HepG2 (cell line): ENCODE results near the gene CCL23. TPM values are rescaled to one million over a fixed set of nuclear protein-coding genes. Genes with fewer than 3 reads are reported as not detected.

Source experiments
- ARID4A ChIP-seq: sonication (generic); formaldehyde crosslinking; IDR thresholded peaks from 2 replicates; pipeline ENCODE4 v1.5.0; 2020; ENCODE audit warnings: mild to moderate bottlenecking, missing genetic modification reagents, borderline replicate concordance
- BATF2 ChIP-seq: sonication (generic); formaldehyde crosslinking; IDR thresholded peaks from 2 replicates; pipeline ENCODE4 v1.8.0; 2022; ENCODE audit warnings: mild to moderate bottlenecking, missing genetic modification reagents, moderate library complexity
- CTCF ChIP-seq: sonication (generic); formaldehyde crosslinking; IDR thresholded peaks from 2 replicates; pipeline ENCODE4 v1.5.0; 2020; ENCODE audit warnings: mild to moderate bottlenecking, missing genetic modification reagents, moderate library complexity
- GABPB1 ChIP-seq: IDR thresholded peaks from 2 replicates; pipeline ENCODE4 v1.6.1; 2016; ENCODE audit warnings: mild to moderate bottlenecking, missing genetic modification reagents, moderate library complexity, missing compliant biosample characterization
- PHB2 ChIP-seq: fragments of 450-650 bp; IDR thresholded peaks from 2 replicates; pipeline ENCODE4 v1.6.1; 2018; ENCODE audit not compliant: partially characterized antibody
- POGZ ChIP-seq: sonication (generic); formaldehyde crosslinking; IDR thresholded peaks from 2 replicates; pipeline ENCODE4 v1.4.0; 2020; ENCODE audit warnings: mild to moderate bottlenecking, missing genetic modification reagents
- SNAPC5 ChIP-seq: sonication (generic); formaldehyde crosslinking; IDR thresholded peaks from 2 replicates; pipeline ENCODE4 v1.8.1; 2023; ENCODE audit warnings: mild to moderate bottlenecking, missing genetic modification reagents, borderline replicate concordance
- SRSF9 ChIP-seq: fragments of 200-400 bp; formaldehyde crosslinking; IDR thresholded peaks from 2 replicates; pipeline ENCODE4 v1.6.1; 2018; ENCODE audit warnings: borderline replicate concordance, mild to moderate bottlenecking, low read depth, low read length; ENCODE audit not compliant: insufficient read depth, poor library complexity, severe bottlenecking
- STAT6 ChIP-seq: sonication (generic); formaldehyde crosslinking; IDR thresholded peaks from 2 replicates; pipeline ENCODE4 v1.4.0; 2020; ENCODE audit warnings: missing genetic modification reagents, mild to moderate bottlenecking, borderline replicate concordance
- YEATS4 ChIP-seq: sonication (generic); formaldehyde crosslinking; IDR thresholded peaks from 2 replicates; pipeline ENCODE4 v1.4.0; 2020; ENCODE audit warnings: missing genetic modification reagents, borderline replicate concordance
- ZNF562 ChIP-seq: sonication (generic); formaldehyde crosslinking; IDR thresholded peaks from 2 replicates; pipeline ENCODE4 v1.8.0; 2022; ENCODE audit warnings: missing genetic modification reagents, borderline replicate concordance
- ZNF607 ChIP-seq: sonication (generic); formaldehyde crosslinking; IDR thresholded peaks from 2 replicates; pipeline ENCODE4 v1.5.1; 2020; ENCODE audit warnings: missing genetic modification reagents, mild to moderate bottlenecking, borderline replicate concordance
- ZNF609 ChIP-seq: sonication (generic); formaldehyde crosslinking; IDR thresholded peaks from 2 replicates; pipeline ENCODE4 v1.4.0; 2020; ENCODE audit warnings: mild to moderate bottlenecking, missing genetic modification reagents, borderline replicate concordance
- polyA plus RNA-seq, 8 experiments: library from polyadenylated mRNA; depleted of rRNA in 3 of 8; stranded (reverse) in 7 of 8; unstranded in 1 of 8; fragments of >200 nt; fragmentation: Illumina TruSeq in 4 of 8; extraction: Trizol in 4 of 8; gene quantifications; 2 replicates each; pipeline versions ENCODE4 v1.2.1 to v1.2.3, GENCODE V29; 2011 to 2016; ENCODE audit warnings: low read depth in 4 of 8, missing spikeins in 1 of 8, mixed read lengths in 1 of 8; ENCODE audit not compliant: insufficient read depth in 1 of 8
- total RNA-seq, 5 experiments: library from RNA; depleted of rRNA; stranded (reverse); fragments of >200 nt; fragmentation: Illumina TruSeq; extraction: Trizol; gene quantifications; 2 replicates each; pipeline ENCODE4 v1.2.3, GENCODE V29; 2016; ENCODE audit warnings: low read depth in 1 of 5

The CCL23 gene
- total and polyA plus RNA-seq, 2 of the 13 experiments (the other 11 are each of a cell fraction or from before 2014, with no cell fraction given) = not detected

- TF ChIP-seq ARID4A (CRISPR knock-in tag) (no peak; the same call in 1 of the 2 replicates), ZNF607 (CRISPR knock-in tag) (no peak), SNAPC5 (CRISPR knock-in tag) (no peak), ZNF562 (CRISPR knock-in tag) (no peak), YEATS4 (CRISPR knock-in tag) (no peak), CTCF (CRISPR knock-in tag) (peak; percentile 71), POGZ (CRISPR knock-in tag) (peak; percentile 42; the same call in 1 of the 2 replicates), GABPB1 (CRISPR knock-in tag) (no peak), ZNF609 (CRISPR knock-in tag) (no peak), PHB2 (no peak), STAT6 (CRISPR knock-in tag) (no peak), BATF2 (no peak), SRSF9 (no peak)
These were observed 8.6 kb downstream of the CCL23 start (continued) for GRCh38 chr17:36008998-36009665.
